ENCODE measurements around the gene PTPRM.

The PTPRM gene

GRCh38 chr18:7787339-7787738 is 220.2 kb downstream of the PTPRM start:
- Histone ChIP-seq H2AFZ (ENCODE audit: low read length) (no peak overlapping the region), H3K9me3 (ENCODE audit: insufficient read depth, low read depth, low read length) (no peaks in the 10 kb centered on the region), H3K79me2 (ENCODE audit: insufficient read depth, low read length) (no peaks in the 10 kb centered on the region), H3K4me1 (ENCODE audit: insufficient read depth, low read length, poor library complexity, severe bottlenecking) (no peaks in the 10 kb centered on the region), H3K9ac (ENCODE audit: low read depth, low read length, poor library complexity, severe bottlenecking) (no peak overlapping the region), H3K9me2 (replicated peaks; ENCODE audit: low read depth, low read length) (no peaks in the 10 kb centered on the region), H3K36me3 (ENCODE audit: insufficient read depth, low read length) (no peaks in the 10 kb centered on the region), H3K4me2 (ENCODE audit: low read depth, low read length, poor library complexity, severe bottlenecking) (no peak overlapping the region), H3K4me3 (ENCODE audit: low read length, poor library complexity, severe bottlenecking) (no peak overlapping the region), H4K20me1 (ENCODE audit: insufficient read depth, low read length, poor library complexity, severe bottlenecking) (no peaks in the 10 kb centered on the region), H3K27me3 (ENCODE audit: insufficient read depth, low read length, poor library complexity, severe bottlenecking) (no peaks in the 10 kb centered on the region), H3F3A (ENCODE audit: low read depth) (no peaks in the 10 kb centered on the region)
- TF ChIP-seq CTCF (conservative IDR thresholded peaks at IDR 0.05; ENCODE audit: low read length) = no peak
- no peak for TF ChIP-seq EZH2phosphoT487 (IDR thresholded peaks at IDR 0.05; ENCODE audit: borderline replicate concordance)

GRCh38 chr18:7789856-7790552 is 222.9 kb downstream of the PTPRM start:
- no peak overlapping the region for H3K4me2 ChIP-seq (ENCODE audit: low read depth, low read length, poor library complexity, severe bottlenecking)

GRCh38 chr18:7793100-7793499 is 226.0 kb downstream of the PTPRM start:
- Histone ChIP-seq H3K79me2 (ENCODE audit: insufficient read depth, low read length) (no peaks in the 10 kb centered on the region), H3K36me3 (ENCODE audit: insufficient read depth, low read length) (no peaks in the 10 kb centered on the region), H3K4me2 (ENCODE audit: low read depth, low read length, poor library complexity, severe bottlenecking) (no peak overlapping the region), H3K9me2 (replicated peaks; ENCODE audit: low read depth, low read length) (no peaks in the 10 kb centered on the region), H3K4me1 (ENCODE audit: insufficient read depth, low read length, poor library complexity, severe bottlenecking) (no peaks in the 10 kb centered on the region), H3F3A (ENCODE audit: low read depth) (no peaks in the 10 kb centered on the region), H4K20me1 (ENCODE audit: insufficient read depth, low read length, poor library complexity, severe bottlenecking) (no peaks in the 10 kb centered on the region), H3K4me3 (ENCODE audit: low read length, poor library complexity, severe bottlenecking) (no peak overlapping the region), H3K9me3 (ENCODE audit: insufficient read depth, low read depth, low read length) (no peaks in the 10 kb centered on the region), H3K27me3 (ENCODE audit: insufficient read depth, low read length, poor library complexity, severe bottlenecking) (no peaks in the 10 kb centered on the region), H3K9ac (ENCODE audit: low read depth, low read length, poor library complexity, severe bottlenecking) (no peak overlapping the region), H2AFZ (ENCODE audit: low read length) (no peak overlapping the region)
- TF ChIP-seq CTCF (conservative IDR thresholded peaks at IDR 0.05; ENCODE audit: low read length) (no peak), EZH2phosphoT487 (IDR thresholded peaks at IDR 0.05; ENCODE audit: borderline replicate concordance) (no peak)

More at GRCh38 chr18:7789856-7790552, 222.9 kb downstream of the PTPRM start:
- peak; percentile 50 for TF ChIP-seq CTCF (conservative IDR thresholded peaks at IDR 0.05; ENCODE audit: low read length)
- TF ChIP-seq EZH2phosphoT487 (IDR thresholded peaks at IDR 0.05; ENCODE audit: borderline replicate concordance) = no peak
- Histone ChIP-seq H3K4me1 (ENCODE audit: insufficient read depth, low read length, poor library complexity, severe bottlenecking) (no peaks in the 10 kb centered on the region), H3K27me3 (ENCODE audit: insufficient read depth, low read length, poor library complexity, severe bottlenecking) (no peaks in the 10 kb centered on the region), H3K9ac (ENCODE audit: low read depth, low read length, poor library complexity, severe bottlenecking) (no peak overlapping the region), H4K20me1 (ENCODE audit: insufficient read depth, low read length, poor library complexity, severe bottlenecking) (no peaks in the 10 kb centered on the region), H2AFZ (ENCODE audit: low read length) (no peak overlapping the region), H3F3A (ENCODE audit: low read depth) (no peaks in the 10 kb centered on the region), H3K4me3 (ENCODE audit: low read length, poor library complexity, severe bottlenecking) (no peak overlapping the region), H3K36me3 (ENCODE audit: insufficient read depth, low read length) (no peaks in the 10 kb centered on the region), H3K79me2 (ENCODE audit: insufficient read depth, low read length) (no peaks in the 10 kb centered on the region), H3K9me3 (ENCODE audit: insufficient read depth, low read depth, low read length) (no peaks in the 10 kb centered on the region), H3K9me2 (replicated peaks; ENCODE audit: low read depth, low read length) (no peaks in the 10 kb centered on the region)

Measured in Loucy (cell line).